ENCODE results near the gene RBMS3.

Gene RBMS3

DNA sequence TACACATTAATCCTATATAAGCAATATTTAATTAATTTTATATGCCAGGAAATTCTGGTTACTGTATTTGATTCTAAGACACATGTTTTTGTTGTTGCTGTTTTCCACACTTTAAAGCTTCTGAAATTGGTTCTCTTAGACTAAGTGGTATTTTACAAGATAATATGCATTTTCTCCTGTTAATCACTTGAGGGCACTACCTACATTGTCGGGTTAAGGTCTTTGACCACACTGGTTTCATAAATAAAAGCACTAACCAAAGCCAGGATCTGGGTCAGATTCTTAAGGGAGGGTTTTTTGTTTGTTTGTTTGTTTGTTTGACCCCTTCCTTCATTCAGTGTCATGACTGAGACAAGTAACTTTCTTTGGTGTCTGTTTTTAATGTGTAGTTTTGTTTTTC is 590.2 kb downstream of the RBMS3 start:
- no peak for DNase-seq (ENCODE audit: low read depth, low spot score)

DNA sequence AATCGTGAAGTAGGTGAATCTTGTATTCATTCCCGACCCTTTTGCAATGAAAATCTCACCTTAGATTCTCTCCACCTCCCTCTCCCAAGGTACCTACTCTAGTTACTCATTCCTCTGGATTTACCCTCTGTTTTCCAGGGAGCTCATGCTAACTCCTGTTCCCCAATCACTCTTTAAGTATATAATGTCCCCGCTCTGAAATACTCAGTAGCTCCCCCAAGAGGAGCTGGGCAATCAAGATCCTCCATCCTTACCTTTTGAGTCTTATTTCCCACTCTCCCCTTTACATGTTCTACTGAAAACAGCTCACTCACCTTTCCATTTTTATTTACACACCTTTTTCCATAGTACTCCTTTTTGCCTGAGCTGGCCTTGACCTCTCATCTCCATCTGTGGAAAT is 599.9 kb downstream of the RBMS3 start:
- DNase-seq (ENCODE audit: low read depth, low spot score) = no peak

GRCh38 chr3:29887451-29887850 is 606.6 kb downstream of the RBMS3 start:
- DNase-seq (ENCODE audit: low read depth, low spot score) = no peak

DNA sequence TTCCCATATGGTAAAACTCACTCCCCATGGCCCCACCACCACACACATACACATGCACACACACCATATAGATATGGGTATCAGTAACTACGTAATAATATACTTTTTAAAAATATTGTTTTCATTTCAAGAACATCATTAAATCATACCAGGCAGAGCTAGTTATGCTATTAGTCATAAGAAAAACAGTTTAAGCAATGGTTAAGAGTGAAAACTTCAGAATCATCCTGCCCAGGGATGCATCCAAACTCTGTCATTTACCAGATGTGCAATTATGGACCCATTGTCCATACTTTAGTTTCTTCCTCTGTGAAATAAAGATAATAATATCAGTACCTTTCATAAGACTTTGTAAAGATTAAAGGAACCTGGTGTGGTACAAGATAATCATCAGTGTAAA is 608.3 kb downstream of the RBMS3 start:
- no peak for DNase-seq (ENCODE audit: low read depth, low spot score)

GRCh38 chr3:29890801-29891200 is 609.9 kb downstream of the RBMS3 start:
- no peak for DNase-seq (ENCODE audit: low read depth, low spot score)

- no peak for DNase-seq (ENCODE audit: low read depth, low spot score)
Observed at GRCh38 chr3:29892976-29893554, 612.2 kb downstream of the RBMS3 start.

DNA sequence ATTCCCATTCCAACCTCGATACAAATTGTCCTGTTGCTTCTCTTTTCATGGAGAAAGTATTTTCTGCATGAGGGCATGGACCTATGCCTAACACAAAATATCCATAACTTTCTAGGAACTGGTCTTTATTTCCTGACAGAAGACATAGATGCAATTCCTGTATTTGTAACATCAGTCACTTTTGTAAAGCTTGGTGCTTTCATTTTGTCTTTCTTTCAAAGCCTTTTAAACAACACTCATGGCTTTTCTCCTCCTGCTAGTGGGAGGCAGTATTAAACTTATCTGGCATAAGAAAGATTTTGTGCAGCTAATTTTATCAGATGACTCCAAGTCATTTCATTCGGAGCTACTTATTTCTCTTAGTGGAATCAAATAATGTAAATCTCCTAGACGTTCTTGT is 616.0 kb downstream of the RBMS3 start:
- no peak for DNase-seq (ENCODE audit: low read depth, low spot score)

DNA sequence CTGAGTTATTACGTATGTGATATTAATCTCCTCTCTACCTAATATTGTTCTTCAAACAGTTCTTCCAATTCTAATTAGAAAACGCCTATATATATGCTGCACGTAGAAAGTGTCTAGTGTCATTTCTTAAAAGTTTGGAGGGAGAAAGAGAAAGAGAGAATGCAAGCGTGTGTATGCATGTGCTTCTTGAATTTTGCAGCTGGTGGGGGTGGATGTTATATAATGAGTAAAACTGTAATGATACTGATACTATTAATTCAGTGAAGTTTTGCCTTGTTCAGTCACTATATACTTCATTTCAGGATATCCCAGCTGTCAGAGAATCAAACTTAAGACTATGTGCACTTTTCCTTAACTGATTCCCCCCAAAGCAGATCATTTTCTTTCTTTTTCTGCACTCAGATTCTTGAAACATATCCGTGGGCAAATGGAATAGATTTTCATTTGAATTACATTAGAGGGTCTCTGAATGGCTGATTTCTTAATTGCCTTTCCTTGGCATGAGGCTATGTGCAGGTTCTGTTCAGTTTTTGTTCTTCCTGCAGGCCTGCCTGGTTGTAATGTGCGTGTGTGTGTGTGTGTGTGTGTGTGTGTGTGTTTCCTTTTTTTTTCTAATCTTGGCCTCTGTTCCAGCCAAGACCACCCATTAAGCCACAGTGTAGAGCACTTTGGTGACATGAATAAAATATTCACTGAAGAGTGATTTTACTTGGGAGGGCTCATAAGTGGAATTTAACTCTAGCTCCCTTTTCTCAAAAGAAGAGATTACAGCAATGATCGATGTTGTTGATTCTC is 617.5 kb downstream of the RBMS3 start:
- DNase-seq (ENCODE audit: low read depth, low spot score) = no peak

- DNase-seq (ENCODE audit: low read depth, low spot score) = no peak
Observed at GRCh38 chr3:29899021-29899420, 618.1 kb downstream of the RBMS3 start.

DNA sequence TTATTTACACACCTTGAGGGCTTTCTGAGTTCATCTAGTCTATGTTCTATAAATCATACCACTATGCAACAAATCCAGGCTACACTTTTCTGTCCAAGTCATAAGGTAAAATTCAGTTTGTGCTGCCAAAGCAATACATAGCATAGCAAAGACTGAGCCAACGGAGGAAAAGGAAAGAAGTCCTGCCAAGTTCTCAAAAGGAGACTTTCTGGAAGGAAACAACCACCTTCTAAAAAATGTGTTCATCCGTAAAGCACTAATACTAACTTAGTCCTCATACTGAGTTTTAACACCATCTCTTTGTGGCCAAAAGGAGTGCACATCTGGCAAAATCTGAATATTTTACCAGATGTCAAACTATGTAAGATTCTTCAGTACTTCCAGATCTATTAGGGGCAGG is 620.2 kb downstream of the RBMS3 start:
- no peak for DNase-seq (ENCODE audit: low read depth, low spot score)

DNA sequence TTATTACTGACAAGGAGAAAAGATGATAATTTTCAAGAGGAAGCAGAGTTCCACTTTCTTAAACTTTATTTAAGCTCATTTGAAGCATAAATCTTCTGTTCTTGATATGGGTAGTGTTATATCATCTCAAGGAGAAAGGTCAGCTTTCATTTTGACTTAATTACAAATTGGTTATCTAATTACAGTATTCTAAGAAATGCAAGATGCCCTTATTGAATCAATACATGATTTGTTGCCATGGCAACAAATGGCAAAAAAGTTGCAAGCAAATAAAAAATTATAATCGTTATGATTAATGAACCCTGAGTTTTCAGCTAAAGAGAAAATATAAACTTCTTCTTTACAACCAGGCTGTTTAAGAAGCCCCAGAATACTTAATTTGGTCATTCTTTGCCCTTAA is 622.7 kb downstream of the RBMS3 start:
- DNase-seq (ENCODE audit: low read depth, low spot score) = no peak

GRCh38 chr3:29906906-29907305 is 626.0 kb downstream of the RBMS3 start:
- no peak for DNase-seq (ENCODE audit: low read depth, low spot score)

DNA sequence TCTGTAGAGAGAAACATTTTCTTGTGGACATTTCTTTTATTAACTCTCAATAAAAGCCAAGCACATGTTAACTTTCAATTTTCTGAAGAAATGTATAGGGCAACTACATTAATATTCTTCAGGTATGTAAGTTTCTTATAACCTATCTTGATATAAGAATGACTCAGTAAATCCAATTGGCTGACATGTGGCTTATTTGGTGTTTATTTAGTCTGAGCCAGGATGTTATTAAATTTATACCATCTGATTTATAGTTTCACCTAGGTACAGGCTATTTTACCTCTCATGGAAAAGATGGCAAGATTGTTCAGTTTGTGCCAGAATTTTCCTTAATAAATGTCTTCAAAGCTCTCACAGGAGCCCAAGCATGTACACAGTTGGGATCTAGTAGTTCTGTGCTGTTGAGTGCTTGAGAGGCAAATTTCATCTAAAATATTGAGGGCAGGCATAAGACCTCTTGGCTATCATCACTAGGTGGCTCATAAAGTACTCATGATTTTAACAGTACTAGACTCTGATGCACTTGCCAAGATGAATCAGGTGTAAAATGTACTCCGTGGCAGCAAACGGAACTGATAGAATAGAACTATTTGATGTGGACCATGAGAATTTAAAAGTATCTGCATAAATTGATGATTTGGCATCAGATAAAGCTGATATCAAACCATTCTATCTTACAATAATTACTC is 631.9 kb downstream of the RBMS3 start:
- no peak for DNase-seq (ENCODE audit: low read depth, low spot score)

DNA sequence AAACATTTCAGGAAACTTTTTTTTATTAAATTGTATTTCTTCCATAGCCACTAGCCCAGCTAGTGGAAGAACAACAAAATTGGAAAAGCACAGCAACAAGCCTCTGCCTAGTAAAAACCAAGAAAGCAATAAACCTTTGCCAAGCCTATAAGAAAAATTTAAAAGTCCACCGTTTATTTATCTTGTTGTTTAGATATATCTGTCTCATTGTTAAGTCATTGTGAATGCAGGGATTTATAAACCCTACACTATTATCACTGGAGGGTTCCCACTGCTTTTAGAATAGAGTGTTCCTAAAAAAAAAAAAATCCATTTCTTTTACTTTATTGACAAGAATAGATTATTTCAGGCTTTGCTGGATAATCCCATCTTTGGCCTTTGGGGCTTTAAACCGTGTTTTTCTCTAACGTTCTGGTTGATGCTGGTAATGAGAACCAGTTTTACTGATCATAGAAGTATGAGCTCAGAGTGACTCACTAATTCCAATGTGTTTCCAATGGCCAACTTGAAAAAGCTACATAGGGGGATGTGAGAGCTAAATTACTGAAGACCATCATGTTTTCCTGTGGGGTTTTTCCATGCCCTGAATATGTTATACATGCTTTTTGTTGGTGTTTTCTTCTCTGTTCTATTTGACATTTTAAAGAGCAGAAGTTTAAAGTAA is 634.1 kb downstream of the RBMS3 start:
- DNase-seq (ENCODE audit: low read depth, low spot score) = no peak

GRCh38 chr3:29919571-29919970 is 638.7 kb downstream of the RBMS3 start:
- DNase-seq (ENCODE audit: low read depth, low spot score) = no peak

DNA sequence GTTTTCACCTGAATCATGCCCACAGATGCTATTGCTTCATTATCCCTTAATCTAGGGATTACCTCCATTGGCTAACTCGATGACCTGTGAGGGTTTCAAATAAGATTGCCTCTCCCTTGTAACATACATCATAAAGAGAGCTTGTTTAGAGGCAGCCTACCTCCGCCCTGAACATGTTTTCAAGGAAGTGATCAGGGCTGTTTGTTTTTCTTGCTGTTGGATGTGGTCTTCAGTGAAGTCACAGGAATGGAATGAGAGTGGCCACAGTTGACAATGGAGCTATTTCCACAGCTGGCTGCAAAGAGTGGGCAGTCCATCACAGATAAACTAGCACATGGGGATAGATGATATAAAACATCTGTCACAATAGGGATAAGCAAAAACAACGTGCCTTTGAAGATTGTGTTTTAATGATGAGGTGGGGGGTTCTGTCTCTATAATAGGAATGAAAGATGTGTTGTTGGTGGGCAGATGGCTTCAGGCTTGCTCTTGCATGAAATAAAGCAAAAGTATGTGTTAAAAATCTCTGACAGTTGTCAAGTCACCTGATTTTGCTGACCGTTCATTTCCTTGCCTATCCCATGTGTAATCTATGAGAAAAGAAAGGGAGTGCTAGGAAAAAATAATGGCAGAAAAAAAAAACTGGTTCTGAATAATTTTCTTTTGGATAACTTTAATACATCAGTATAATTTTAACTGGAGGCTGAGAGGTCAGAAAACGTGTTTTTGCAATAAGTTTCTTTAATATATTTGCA is 642.3 kb downstream of the RBMS3 start:
- no peak for DNase-seq (ENCODE audit: low read depth, low spot score)

DNA sequence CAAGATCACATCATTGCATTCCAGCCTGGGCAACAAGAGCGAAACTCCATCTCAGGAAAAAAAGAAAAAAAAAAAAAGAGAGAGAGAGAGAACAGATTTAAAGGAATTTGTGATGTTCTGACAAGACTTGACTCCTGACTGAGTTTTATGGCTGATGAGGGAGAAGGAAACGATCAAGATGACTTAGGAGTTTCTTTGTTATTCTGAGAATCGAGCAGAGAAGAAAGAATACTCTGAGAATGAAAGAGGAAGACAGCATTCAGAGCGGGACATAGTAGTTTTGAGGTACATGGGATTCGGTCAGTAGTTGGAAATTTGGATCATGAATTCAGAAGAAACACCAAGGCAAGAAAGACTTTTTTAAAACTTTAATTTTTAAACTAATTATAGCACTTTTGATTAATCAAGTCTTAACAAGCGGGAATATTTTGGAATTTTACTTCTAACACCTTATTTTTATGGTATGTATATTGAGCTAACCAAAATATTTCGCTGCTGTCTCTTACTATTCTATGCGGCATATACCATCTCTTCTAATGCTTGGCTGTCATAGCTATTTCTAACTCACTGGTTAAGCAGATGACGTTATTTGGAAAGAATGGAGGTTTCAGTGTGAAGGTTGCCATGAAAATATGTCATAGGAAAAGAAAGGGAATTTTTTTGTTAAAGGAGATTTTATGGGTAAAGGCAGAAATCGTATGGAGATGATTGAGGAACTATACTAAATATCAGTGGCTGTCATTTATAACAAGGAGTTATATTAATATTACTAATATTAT is 644.1 kb downstream of the RBMS3 start:
- DNase-seq (ENCODE audit: low read depth, low spot score) = no peak

- no peak for DNase-seq (ENCODE audit: low read depth, low spot score)
Observed at GRCh38 chr3:29926378-29926777, 645.5 kb downstream of the RBMS3 start.

GRCh38 chr3:29932696-29933325 is 651.9 kb downstream of the RBMS3 start:
- no peak for DNase-seq (ENCODE audit: low read depth, low spot score)

DNA sequence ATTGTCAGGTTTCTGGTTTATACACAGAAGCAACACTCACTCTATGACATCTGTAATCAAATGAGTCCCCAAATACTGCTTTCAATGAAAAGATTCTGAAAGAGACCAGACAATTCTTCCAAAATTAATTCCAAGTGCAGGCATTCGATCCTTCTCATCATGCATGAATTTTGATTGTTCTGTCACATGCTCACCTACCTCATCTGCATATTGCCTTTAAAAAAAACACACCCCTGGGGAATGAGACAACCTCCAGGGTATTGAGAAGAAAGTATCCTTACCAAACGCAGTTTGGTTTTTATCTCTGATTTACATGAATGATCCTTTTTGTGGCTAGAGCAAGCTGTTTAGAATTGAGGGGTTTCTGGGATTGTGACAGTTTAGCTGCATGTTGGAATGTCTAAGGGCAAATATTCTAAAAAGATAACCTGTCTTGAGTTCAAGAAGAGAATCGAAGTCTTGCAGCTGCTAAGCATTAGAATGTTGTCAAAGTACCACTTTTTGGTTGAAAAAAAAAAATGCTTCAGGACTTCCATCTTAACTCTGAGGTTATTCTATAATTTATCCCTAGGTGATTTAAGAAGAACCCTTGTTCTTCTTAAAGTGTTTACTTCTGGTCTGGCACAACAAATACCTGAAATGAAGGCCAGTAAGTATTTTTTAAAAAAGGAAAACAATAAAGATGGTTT is 653.1 kb downstream of the RBMS3 start:
- no peak for DNase-seq (ENCODE audit: low read depth, low spot score)
